GM19193 (cell line): ENCODE data around the gene GRIK3.

Experiments
- POLR2A ChIP-seq: IDR thresholded peaks from 4 replicates; pipeline ENCODE4 v1.6.1; 2011; ENCODE audit not compliant: insufficient read depth, insufficient read length; ENCODE audit errors: extremely low read depth

Gene GRIK3

GRCh38 chr1:36753451-36753850 lies 280.9 kb downstream of the GRIK3 start:
- no peak for TF ChIP-seq POLR2A

- TF ChIP-seq POLR2A = no peak
Measured at GRCh38 chr1:36752891-36753361, 281.4 kb downstream of the GRIK3 start.

- TF ChIP-seq POLR2A = no peak
Measured at GRCh38 chr1:36752431-36752830, 281.9 kb downstream of the GRIK3 start.

- no peak for TF ChIP-seq POLR2A
Measured at GRCh38 chr1:36751525-36751924, 282.8 kb downstream of the GRIK3 start.

GRCh38 chr1:36748466-36748865 lies 285.8 kb downstream of the GRIK3 start:
- no peak for TF ChIP-seq POLR2A
